ENCODE measurements around the gene WLS.

DNA sequence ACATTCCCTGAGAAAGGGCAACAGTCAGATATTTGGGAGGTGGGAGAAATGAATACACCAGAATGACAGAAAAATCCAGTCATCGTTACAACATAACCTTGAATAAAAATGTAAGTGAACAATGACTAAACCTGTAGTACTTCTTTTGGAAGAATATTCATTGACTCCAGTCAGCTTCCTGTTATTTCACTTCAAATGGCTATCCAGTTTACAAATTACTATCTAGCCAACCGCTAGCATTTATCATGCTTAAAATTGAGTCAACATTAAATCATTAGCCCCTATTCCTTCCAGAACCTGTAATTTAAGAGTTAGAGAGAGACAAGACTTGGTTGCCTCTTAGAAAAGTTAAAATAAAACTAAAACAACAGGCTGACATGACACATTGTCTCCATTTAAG is 33.6 kb downstream of the WLS start:
- TF ChIP-seq, protein P1, sequence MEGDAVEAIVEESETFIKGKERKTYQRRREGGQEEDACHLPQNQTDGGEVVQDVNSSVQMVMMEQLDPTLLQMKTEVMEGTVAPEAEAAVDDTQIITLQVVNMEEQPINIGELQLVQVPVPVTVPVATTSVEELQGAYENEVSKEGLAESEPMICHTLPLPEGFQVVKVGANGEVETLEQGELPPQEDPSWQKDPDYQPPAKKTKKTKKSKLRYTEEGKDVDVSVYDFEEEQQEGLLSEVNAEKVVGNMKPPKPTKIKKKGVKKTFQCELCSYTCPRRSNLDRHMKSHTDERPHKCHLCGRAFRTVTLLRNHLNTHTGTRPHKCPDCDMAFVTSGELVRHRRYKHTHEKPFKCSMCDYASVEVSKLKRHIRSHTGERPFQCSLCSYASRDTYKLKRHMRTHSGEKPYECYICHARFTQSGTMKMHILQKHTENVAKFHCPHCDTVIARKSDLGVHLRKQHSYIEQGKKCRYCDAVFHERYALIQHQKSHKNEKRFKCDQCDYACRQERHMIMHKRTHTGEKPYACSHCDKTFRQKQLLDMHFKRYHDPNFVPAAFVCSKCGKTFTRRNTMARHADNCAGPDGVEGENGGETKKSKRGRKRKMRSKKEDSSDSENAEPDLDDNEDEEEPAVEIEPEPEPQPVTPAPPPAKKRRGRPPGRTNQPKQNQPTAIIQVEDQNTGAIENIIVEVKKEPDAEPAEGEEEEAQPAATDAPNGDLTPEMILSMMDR (IDR thresholded peaks at IDR 0.05) = no peak
- TF ChIP-seq POLR2A (IDR thresholded peaks at IDR 0.05) = no peak
- no peak for TF ChIP-seq EP300 (IDR thresholded peaks at IDR 0.05)

Data from tibial nerve (tissue), 4 donors.